ENCODE data around the gene HNRNPR. TPM values are rescaled to one million over a fixed set of nuclear protein-coding genes. Genes with fewer than 3 reads are reported as not detected.

Gene HNRNPR
- total RNA-seq, 1 experiment from 2014 or later = 194 TPM

DNA sequence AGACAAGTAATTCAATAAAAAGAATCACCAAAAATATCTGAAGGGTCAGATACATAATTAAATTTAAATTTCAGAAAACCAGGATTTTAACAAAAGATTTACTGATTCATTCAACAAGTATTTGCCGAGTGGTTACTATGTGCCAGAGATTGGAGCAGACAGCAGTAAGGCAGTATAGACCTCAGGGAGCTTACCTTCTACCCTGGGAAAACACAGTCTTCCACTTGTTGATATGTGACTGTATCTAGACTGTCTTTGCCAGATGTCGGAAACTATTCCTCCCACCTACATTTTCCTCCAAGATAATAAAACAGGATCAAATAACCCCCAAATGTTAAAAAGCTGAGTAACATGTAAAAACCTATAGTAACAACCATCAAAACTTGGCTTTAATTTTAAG is 6.2 kb downstream of the HNRNPR start:
- peaks cover 67% of the 10 kb centered on the region for H4K20me1 ChIP-seq (ENCODE audit: insufficient read depth)
- POLR2A ChIA-PET = no interaction called here
- H3K9me3 ChIP-seq (ENCODE audit: control insufficient read depth in 1 of 2, insufficient read depth in 1 of 2, low read depth in 1 of 2, low read length in 2 of 2) = no peaks in the 10 kb centered on the region
- H3K4me3 ChIP-seq (replicated peaks in 1 of 2; ENCODE audit: low read depth in 1 of 2, low read length in 2 of 2) = no peak overlapping the region
- no peak for ATAC-seq
- BruUV-seq (replicated peaks) = no TSS peak
- H3K27me3 ChIP-seq (ENCODE audit: insufficient read depth, low read length) = no peaks in the 10 kb centered on the region
- H3K9me2 ChIP-seq (ENCODE audit: insufficient read depth) = no peaks in the 10 kb centered on the region
- peaks cover 9 to 30% of the 10 kb centered on the region in 2 experiments for H3K4me1 ChIP-seq (ENCODE audit: control insufficient read depth in 1 of 2, insufficient read depth in 2 of 2, low read length in 2 of 2)
- CTCF ChIA-PET = no interaction called here
- H3K4me2 ChIP-seq (ENCODE audit: low read length) = no peak overlapping the region
- H2AFZ ChIP-seq (ENCODE audit: low read depth, low read length, poor library complexity, severe bottlenecking) = no peak overlapping the region
- peaks cover 99% of the 10 kb centered on the region for H3K79me2 ChIP-seq (ENCODE audit: insufficient read depth, low read length)
- H3K9ac ChIP-seq (ENCODE audit: low read length) = no peak overlapping the region
- TF ChIP-seq SIN3A (IDR thresholded peaks at IDR 0.05; ENCODE audit: low read depth) = no peak
- no peak for TF ChIP-seq EGR1 (IDR thresholded peaks at IDR 0.05; ENCODE audit: low read depth)
- TF ChIP-seq, protein P1, sequence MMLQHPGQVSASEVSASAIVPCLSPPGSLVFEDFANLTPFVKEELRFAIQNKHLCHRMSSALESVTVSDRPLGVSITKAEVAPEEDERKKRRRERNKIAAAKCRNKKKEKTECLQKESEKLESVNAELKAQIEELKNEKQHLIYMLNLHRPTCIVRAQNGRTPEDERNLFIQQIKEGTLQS (IDR thresholded peaks at IDR 0.05) = no peak
- TF ChIP-seq ZFX (IDR thresholded peaks at IDR 0.05) = no peak
- TF ChIP-seq FOSL1 (IDR thresholded peaks at IDR 0.05; ENCODE audit: low read depth) = no peak
- TF ChIP-seq ELF1 (IDR thresholded peaks at IDR 0.05; ENCODE audit: borderline replicate concordance, low read depth) = no peak
- TF ChIP-seq SP1 (IDR thresholded peaks at IDR 0.05; ENCODE audit: low read depth) = no peak
- TF ChIP-seq SRF (IDR thresholded peaks at IDR 0.05; ENCODE audit: low read depth) = no peak
- no peak for TF ChIP-seq EZH2 (IDR thresholded peaks at IDR 0.05)
- TF ChIP-seq, protein P2, sequence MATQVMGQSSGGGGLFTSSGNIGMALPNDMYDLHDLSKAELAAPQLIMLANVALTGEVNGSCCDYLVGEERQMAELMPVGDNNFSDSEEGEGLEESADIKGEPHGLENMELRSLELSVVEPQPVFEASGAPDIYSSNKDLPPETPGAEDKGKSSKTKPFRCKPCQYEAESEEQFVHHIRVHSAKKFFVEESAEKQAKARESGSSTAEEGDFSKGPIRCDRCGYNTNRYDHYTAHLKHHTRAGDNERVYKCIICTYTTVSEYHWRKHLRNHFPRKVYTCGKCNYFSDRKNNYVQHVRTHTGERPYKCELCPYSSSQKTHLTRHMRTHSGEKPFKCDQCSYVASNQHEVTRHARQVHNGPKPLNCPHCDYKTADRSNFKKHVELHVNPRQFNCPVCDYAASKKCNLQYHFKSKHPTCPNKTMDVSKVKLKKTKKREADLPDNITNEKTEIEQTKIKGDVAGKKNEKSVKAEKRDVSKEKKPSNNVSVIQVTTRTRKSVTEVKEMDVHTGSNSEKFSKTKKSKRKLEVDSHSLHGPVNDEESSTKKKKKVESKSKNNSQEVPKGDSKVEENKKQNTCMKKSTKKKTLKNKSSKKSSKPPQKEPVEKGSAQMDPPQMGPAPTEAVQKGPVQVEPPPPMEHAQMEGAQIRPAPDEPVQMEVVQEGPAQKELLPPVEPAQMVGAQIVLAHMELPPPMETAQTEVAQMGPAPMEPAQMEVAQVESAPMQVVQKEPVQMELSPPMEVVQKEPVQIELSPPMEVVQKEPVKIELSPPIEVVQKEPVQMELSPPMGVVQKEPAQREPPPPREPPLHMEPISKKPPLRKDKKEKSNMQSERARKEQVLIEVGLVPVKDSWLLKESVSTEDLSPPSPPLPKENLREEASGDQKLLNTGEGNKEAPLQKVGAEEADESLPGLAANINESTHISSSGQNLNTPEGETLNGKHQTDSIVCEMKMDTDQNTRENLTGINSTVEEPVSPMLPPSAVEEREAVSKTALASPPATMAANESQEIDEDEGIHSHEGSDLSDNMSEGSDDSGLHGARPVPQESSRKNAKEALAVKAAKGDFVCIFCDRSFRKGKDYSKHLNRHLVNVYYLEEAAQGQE (IDR thresholded peaks at IDR 0.05; ENCODE audit: low read depth) = no peak
- TF ChIP-seq, protein P3, sequence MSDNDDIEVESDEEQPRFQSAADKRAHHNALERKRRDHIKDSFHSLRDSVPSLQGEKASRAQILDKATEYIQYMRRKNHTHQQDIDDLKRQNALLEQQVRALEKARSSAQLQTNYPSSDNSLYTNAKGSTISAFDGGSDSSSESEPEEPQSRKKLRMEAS (IDR thresholded peaks at IDR 0.05) = no peak
- TF ChIP-seq TCF7L2 (IDR thresholded peaks at IDR 0.05; ENCODE audit: borderline replicate concordance, extremely low read depth, insufficient read depth, insufficient read length) = no peak
- no peak for TF ChIP-seq POLR2A (IDR thresholded peaks at IDR 0.05; ENCODE audit: borderline replicate concordance, extremely low read depth, insufficient read depth, insufficient read length)
- TF ChIP-seq, protein P4, sequence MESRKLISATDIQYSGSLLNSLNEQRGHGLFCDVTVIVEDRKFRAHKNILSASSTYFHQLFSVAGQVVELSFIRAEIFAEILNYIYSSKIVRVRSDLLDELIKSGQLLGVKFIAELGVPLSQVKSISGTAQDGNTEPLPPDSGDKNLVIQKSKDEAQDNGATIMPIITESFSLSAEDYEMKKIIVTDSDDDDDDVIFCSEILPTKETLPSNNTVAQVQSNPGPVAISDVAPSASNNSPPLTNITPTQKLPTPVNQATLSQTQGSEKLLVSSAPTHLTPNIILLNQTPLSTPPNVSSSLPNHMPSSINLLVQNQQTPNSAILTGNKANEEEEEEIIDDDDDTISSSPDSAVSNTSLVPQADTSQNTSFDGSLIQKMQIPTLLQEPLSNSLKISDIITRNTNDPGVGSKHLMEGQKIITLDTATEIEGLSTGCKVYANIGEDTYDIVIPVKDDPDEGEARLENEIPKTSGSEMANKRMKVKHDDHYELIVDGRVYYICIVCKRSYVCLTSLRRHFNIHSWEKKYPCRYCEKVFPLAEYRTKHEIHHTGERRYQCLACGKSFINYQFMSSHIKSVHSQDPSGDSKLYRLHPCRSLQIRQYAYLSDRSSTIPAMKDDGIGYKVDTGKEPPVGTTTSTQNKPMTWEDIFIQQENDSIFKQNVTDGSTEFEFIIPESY (IDR thresholded peaks at IDR 0.05; ENCODE audit: extremely low read depth, insufficient replicate concordance, low read length) = no peak
- TF ChIP-seq RAD21 (IDR thresholded peaks at IDR 0.05; ENCODE audit: low read depth) = no peak
- H3K27ac ChIP-seq (ENCODE audit: low read depth, low read length) = no peak overlapping the region
- intact Hi-C loops (cut with micrococcal nuclease) = no loop called here
- peaks cover 33 to 54% of the 10 kb centered on the region in 2 experiments for H3K36me3 ChIP-seq (ENCODE audit: control insufficient read depth in 1 of 2, insufficient read depth in 2 of 2, low read length in 2 of 2)
- RAD21 ChIA-PET (ENCODE audit: low non-redundant PET in 1 of 2, low total read pairs in 2 of 2, uncharacterized antibody in 2 of 2, unreplicated experiment in 2 of 2) = no interaction called here
- no peak for DNase-seq (ENCODE audit: low read depth, low spot score)
